Hepatocyte (in vitro differentiated cells): Measurements from ENCODE around the gene METAP1. TPM values are rescaled to one million over a fixed set of nuclear protein-coding genes. Genes with fewer than 3 reads are reported as not detected.

ENCODE experiments used
- DNase-seq: peaks from one replicate; pipeline ENCODE4 v3.0.0-alpha.2; 2016; ENCODE audit warnings: low spot score
- H2AFZ ChIP-seq: fragments of 200-600 bp; sonication (generic); 2 replicates; pipeline ENCODE4 v1.6.0; 2016; ENCODE audit warnings: antibody characterized with exemption, mild to moderate bottlenecking
- H3K27ac ChIP-seq: fragments of 200-600 bp; sonication (generic); 2 replicates; pipeline ENCODE4 v1.5.1; 2016; ENCODE audit warnings: mild to moderate bottlenecking
- H3K27me3 ChIP-seq: fragments of 200-600 bp; sonication (generic); 2 replicates; pipeline ENCODE4 v1.6.1; 2016
- H3K36me3 ChIP-seq: fragments of 200-600 bp; sonication (generic); replicated peaks from 2 replicates; pipeline ENCODE4 v1.5.1; 2016; ENCODE audit warnings: low read depth; ENCODE audit not compliant: insufficient read depth
- H3K4me1 ChIP-seq: fragments of 200-600 bp; sonication (generic); 2 replicates; pipeline ENCODE4 v1.5.1; 2016; ENCODE audit warnings: mild to moderate bottlenecking, moderate library complexity; ENCODE audit not compliant: insufficient read depth
- H3K4me2 ChIP-seq: fragments of 200-600 bp; sonication (generic); 2 replicates; pipeline ENCODE4 v1.6.0; 2016
- H3K4me3 ChIP-seq: fragments of 200-600 bp; sonication (generic); 2 replicates; pipeline ENCODE4 v1.5.1; 2016; ENCODE audit warnings: mild to moderate bottlenecking
- H3K79me2 ChIP-seq: fragments of 200-600 bp; sonication (generic); 2 replicates; pipeline ENCODE4 v1.6.0; 2017; ENCODE audit warnings: mild to moderate bottlenecking
- H3K9me2 ChIP-seq: fragments of 200-600 bp; sonication (generic); replicated peaks from 2 replicates; pipeline ENCODE4 v1.6.0; 2017; ENCODE audit warnings: mild to moderate bottlenecking; ENCODE audit not compliant: insufficient read depth
- H3K9me3 ChIP-seq: fragments of 200-600 bp; sonication (generic); 2 replicates; pipeline ENCODE4 v1.5.1; 2016; ENCODE audit warnings: low read depth, mild to moderate bottlenecking
- H4K20me1 ChIP-seq: fragments of 200-600 bp; sonication (generic); 2 replicates; pipeline ENCODE4 v1.6.0; 2016; ENCODE audit warnings: mild to moderate bottlenecking; ENCODE audit not compliant: insufficient read depth, poor library complexity, severe bottlenecking
- CTCF ChIP-seq: fragments of 200-600 bp; sonication (generic); IDR thresholded peaks from 2 replicates; pipeline ENCODE4 v1.5.1; 2016; ENCODE audit warnings: antibody characterized with exemption, mild to moderate bottlenecking; ENCODE audit not compliant: poor library complexity
- EZH2 ChIP-seq: fragments of 200-600 bp; sonication (generic); IDR thresholded peaks from 2 replicates; pipeline ENCODE4 v1.6.1; 2016; ENCODE audit warnings: antibody characterized with exemption, mild to moderate bottlenecking, borderline replicate concordance
- EZH2phosphoT487 ChIP-seq: fragments of 200-600 bp; sonication (generic); IDR thresholded peaks from one replicate; pipeline ENCODE4 v1.6.1; 2018; ENCODE audit warnings: antibody characterized with exemption, mild to moderate bottlenecking, low read depth, moderate library complexity; ENCODE audit not compliant: unreplicated experiment, severe bottlenecking
- WGBS: methylation state at CpG from one replicate; pipeline ENCODE4 v1.1.6; 2016; ENCODE audit warnings: low lambda C conversion rate; ENCODE audit errors: missing lambda C conversion rate; 5-methylcytosine and 5-hydroxymethylcytosine counted together
- polyA plus RNA-seq: library from polyadenylated mRNA; unstranded; fragments of >200 nt; fragmentation: Nextera tagmentation; extraction: Ambion mirVana; gene quantifications from 2 replicates; pipeline ENCODE4 v1.2.1, GENCODE V29; 2016
- total RNA-seq: library from RNA; depleted of rRNA; stranded (reverse); fragments of >200 nt; gene quantifications from 2 replicates; pipeline ENCODE4 v1.2.3, GENCODE V29; 2014

The METAP1 gene
- total and polyA plus RNA-seq, 2 experiments from 2014 or later, result 26.3 to 50.8 TPM

- no peaks in the 10 kb centered on the region for H3K9me2 ChIP-seq
- H3K4me2 ChIP-seq, result no peak overlapping the region
- H3K4me1 ChIP-seq, result no peaks in the 10 kb centered on the region
- H3K79me2 ChIP-seq, result no peaks in the 10 kb centered on the region
- 93% methylated on average over 2 of the region's 2 CpGs for WGBS
- no peaks in the 10 kb centered on the region for H3K27me3 ChIP-seq
- TF ChIP-seq CTCF (no peak), EZH2 (no peak), EZH2phosphoT487 (no peak)
- H4K20me1 ChIP-seq, result no peaks in the 10 kb centered on the region
- H2AFZ ChIP-seq, result no peak overlapping the region
- H3K36me3 ChIP-seq, result no peaks in the 10 kb centered on the region
- no peak for DNase-seq
- H3K4me3 ChIP-seq, result no peak overlapping the region
- H3K27ac ChIP-seq, result no peak overlapping the region
- H3K9me3 ChIP-seq, result no peaks in the 10 kb centered on the region
These were observed 33.8 kb upstream of the METAP1 start for GRCh38 chr4:98961770-98962169.

DNA sequence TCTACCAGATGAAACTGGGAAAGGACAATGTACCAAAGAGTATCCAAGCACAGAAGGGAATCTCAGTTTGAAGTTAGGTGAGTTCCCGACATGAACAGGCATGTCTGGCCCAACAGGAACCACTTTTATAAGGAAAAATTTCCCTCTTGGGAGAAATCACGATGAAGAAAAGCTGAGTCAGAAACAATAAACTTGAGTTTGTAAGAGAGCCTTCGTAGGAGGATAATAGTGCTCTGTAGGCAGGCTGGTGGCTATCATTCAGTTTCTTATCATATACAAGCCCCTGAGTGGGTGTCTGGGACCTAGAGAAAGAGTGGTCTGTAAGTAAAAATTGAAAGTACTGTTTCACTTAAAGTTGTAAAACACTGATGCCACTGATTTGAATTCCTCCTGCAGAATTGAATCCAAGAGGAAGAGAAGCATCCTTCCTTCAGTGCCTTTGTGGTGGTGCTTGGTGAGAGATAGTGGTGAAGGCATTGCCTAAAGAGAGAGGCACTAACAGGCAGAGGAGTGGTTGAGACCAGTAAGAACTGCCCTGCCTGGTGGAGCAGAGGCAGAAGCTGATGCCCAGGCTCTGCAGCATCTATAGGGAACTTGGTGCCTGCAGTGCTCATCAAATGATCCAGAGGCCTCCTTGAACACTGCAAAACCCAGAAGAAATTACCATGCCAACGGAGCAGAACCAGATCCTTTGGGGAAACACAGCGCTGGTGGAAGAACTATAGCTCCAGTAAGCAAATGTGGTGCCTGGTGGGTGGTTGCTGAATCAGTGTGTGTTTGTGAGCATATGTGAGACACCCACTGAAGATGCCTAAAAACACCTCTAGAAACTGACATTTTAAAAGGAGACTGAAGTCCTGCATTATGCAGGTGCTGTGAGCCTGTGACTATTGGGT is 31.7 kb upstream of the METAP1 start:
- Histone ChIP-seq H3K36me3 (no peaks in the 10 kb centered on the region), H2AFZ (no peak overlapping the region), H3K4me1 (no peaks in the 10 kb centered on the region), H3K9me3 (no peaks in the 10 kb centered on the region), H3K4me2 (no peak overlapping the region), H4K20me1 (no peaks in the 10 kb centered on the region), H3K27me3 (no peaks in the 10 kb centered on the region), H3K4me3 (no peak overlapping the region), H3K79me2 (no peaks in the 10 kb centered on the region), H3K9me2 (no peaks in the 10 kb centered on the region), H3K27ac (no peak overlapping the region)
- TF ChIP-seq EZH2phosphoT487 (no peak), CTCF (no peak), EZH2 (no peak)
- DNase-seq, result no peak
- 75% methylated on average over 5 of the region's 5 CpGs for WGBS

DNA sequence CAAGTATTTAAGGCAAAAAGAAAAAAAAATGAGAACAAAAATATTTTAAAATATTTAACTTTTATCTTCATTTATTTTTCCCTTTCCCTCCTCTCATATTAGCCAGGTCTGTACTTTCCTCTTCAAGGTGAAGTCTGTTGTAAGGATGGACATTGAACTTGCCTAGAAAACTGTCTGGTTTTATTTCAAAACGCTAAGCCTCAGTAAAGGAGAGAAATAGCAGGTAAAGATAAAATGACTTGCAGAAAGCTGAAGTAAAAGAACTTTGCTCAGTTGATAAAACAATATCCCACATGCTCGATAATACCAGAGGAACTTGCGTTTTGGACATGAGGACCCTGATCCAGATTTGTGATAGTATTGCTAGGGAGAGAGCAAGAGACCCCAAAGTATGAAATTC is 28.6 kb upstream of the METAP1 start:
- 84% methylated on average over 3 of the region's 3 CpGs for WGBS
- no peaks in the 10 kb centered on the region for H3K9me2 ChIP-seq
- H4K20me1 ChIP-seq, result no peaks in the 10 kb centered on the region
- DNase-seq, result no peak
- TF ChIP-seq CTCF (no peak), EZH2 (no peak), EZH2phosphoT487 (no peak)
- no peak overlapping the region for H2AFZ ChIP-seq
- H3K27ac ChIP-seq, result no peak overlapping the region
- no peaks in the 10 kb centered on the region for H3K27me3 ChIP-seq
- no peaks in the 10 kb centered on the region for H3K9me3 ChIP-seq
- H3K4me2 ChIP-seq, result no peak overlapping the region
- H3K4me3 ChIP-seq, result no peak overlapping the region
- H3K4me1 ChIP-seq, result no peaks in the 10 kb centered on the region
- H3K79me2 ChIP-seq, result no peaks in the 10 kb centered on the region
- no peaks in the 10 kb centered on the region for H3K36me3 ChIP-seq
